GM12878 (cell line): ENCODE results near the gene ZIC5. TPM values are rescaled to one million over a fixed set of nuclear protein-coding genes. Genes with fewer than 3 reads are reported as not detected.

Source experiments
- CEBPZ ChIP-seq: fragments of 150-350 bp; IDR thresholded peaks from 2 replicates; pipeline ENCODE4 v1.6.1; 2016; ENCODE audit warnings: low read depth, low read length
- E4F1 ChIP-seq: fragments of 450-650 bp; IDR thresholded peaks from 2 replicates; pipeline ENCODE4 v1.6.1; 2018; ENCODE audit warnings: borderline replicate concordance, mild to moderate bottlenecking; ENCODE audit not compliant: partially characterized antibody
- HDGF ChIP-seq: fragments of 450-650 bp; IDR thresholded peaks from 2 replicates; pipeline ENCODE4 v1.6.1; 2016; ENCODE audit warnings: antibody characterized with exemption
- HSF1 ChIP-seq: fragments of 150-350 bp; IDR thresholded peaks from 2 replicates; pipeline ENCODE4 v1.6.1; 2014; ENCODE audit warnings: mild to moderate bottlenecking, low read depth, low read length
- IKZF1 ChIP-seq: fragments of 450-650 bp; conservative IDR thresholded peaks from 2 replicates; pipeline ENCODE4 v1.6.1; 2017; ENCODE audit warnings: antibody characterized with exemption, mild to moderate bottlenecking
- MTA3 ChIP-seq: IDR thresholded peaks from 2 replicates; pipeline ENCODE4 v1.6.1; 2012; ENCODE audit warnings: low read length, inconsistent platforms, borderline replicate concordance
- POU2F2 ChIP-seq: IDR thresholded peaks from 3 replicates; pipeline ENCODE4 v1.6.1; 2011; ENCODE audit warnings: low read depth, mild to moderate bottlenecking, low read length, borderline replicate concordance
- RAD51 ChIP-seq: fragments of 450-650 bp; IDR thresholded peaks from 2 replicates; pipeline ENCODE4 v1.6.1; 2016; ENCODE audit warnings: moderate library complexity, mild to moderate bottlenecking, inconsistent platforms
- SMC3 ChIP-seq: IDR thresholded peaks from 2 replicates; pipeline ENCODE4 v1.6.1; 2011; ENCODE audit warnings: low read length, improper control_type of control experiment, borderline replicate concordance
- ZBTB40 ChIP-seq: fragments of 450-650 bp; IDR thresholded peaks from 2 replicates; pipeline ENCODE4 v1.6.1; 2016; ENCODE audit warnings: mild to moderate bottlenecking, moderate library complexity, borderline replicate concordance
- ZNF687 ChIP-seq: fragments of 450-650 bp; IDR thresholded peaks from 2 replicates; pipeline ENCODE4 v1.6.1; 2017; ENCODE audit warnings: mild to moderate bottlenecking, moderate library complexity
- polyA plus RNA-seq, 11 experiments: library from polyadenylated mRNA; depleted of rRNA in 4 of 11; unstranded in 6 of 11; stranded (reverse) in 5 of 11; fragments of >200 nt; fragmentation: Nextera tagmentation in 4 of 11; fragmentation: Illumina TruSeq in 1 of 11; extraction: Ambion mirVana in 4 of 11; extraction: Trizol in 1 of 11; gene quantifications; 1 replicate in 1 of 11; 2 replicates in 10 of 11; pipeline versions ENCODE4 v1.2.1 to v1.2.3, GENCODE V29; 2011 to 2016; ENCODE audit warnings: inconsistent platforms in 2 of 11, missing spikeins in 2 of 11, low read depth in 1 of 11
- total RNA-seq, 4 experiments: library from RNA; depleted of rRNA in 3 of 4; stranded (reverse); fragments of >200 nt in 3 of 4; fragmentation: Illumina TruSeq in 1 of 4; extraction: Trizol in 1 of 4; gene quantifications; 2 replicates each; pipeline versions ENCODE4 v1.2.1 to v1.2.3, GENCODE V29; 2013 to 2021

ZIC5 gene
- total and polyA plus RNA-seq, 10 of the 15 experiments (the other 5 are each of a cell fraction or from before 2014, with no cell fraction given), result not detected

- no peak for TF ChIP-seq E4F1
- TF ChIP-seq CEBPZ, result no peak
- TF ChIP-seq IKZF1, result no peak
- no peak for TF ChIP-seq ZNF687
- TF ChIP-seq MTA3, result no peak
- TF ChIP-seq ZBTB40, result no peak
- TF ChIP-seq POU2F2, result no peak
- no peak for TF ChIP-seq SMC3
- no peak for TF ChIP-seq HDGF
- no peak for TF ChIP-seq HSF1
- TF ChIP-seq RAD51, result no peak
Measured at GRCh38 chr13:99967498-99967868, 4.1 kb downstream of the ZIC5 start (continued).
